ENCODE data around the gene CLDN6. TPM values are rescaled to one million over a fixed set of nuclear protein-coding genes. Genes with fewer than 3 reads are reported as not detected.

The CLDN6 gene
- total RNA-seq, 1 donor from 2014 or later, result 563 TPM

DNA sequence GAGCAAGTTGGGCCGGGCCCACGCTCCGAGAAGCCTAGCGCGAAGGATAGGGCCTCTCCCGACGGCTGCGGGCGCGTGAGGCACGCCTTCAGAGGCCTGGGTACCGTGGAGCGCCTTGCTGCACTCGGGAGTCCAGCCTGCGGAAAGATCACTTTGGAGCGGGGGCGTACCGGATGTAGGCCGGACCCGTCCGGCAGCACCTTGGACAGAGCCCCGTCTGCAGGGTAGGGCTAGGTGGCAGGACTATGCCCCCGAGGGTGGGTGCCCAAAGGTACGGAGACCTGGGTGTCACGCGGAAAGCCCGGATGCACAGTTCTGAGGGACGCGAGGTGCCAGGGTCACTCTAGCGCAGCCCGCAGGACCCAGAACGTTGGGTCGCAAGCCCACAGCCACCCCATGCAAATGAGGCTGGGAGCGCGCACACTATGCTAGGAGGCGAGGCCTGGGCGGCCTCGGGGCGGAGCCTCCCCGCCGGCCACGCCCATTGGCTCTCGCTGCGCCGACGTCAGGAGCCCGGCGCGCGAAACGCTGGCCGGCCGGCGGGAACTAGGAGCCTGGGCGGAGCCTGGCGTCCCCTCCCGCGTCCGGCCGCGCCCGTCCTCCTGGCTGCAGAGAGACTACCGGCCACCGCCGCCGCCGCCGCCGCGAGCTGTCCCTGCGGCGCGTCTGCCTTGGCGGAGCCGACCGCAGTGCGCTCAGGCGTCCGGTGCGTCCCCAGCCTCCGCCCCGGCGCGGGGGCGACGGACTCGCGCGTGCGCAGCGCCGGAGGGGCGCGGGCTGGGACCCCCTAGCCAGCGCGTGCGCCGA lies 49.0 kb downstream of the CLDN6 start, which contains the start of gene PAQR4:
TSS of gene PAQR4 (plus strand) at position 611 of the 807 bp plus-strand sequence. CDS start 327 bp downstream, outside the sequence.
- Mint-ChIP-seq H3K27me3 (peaks cover 27% of the 10 kb centered on the region), H3K4me1 (ENCODE audit: low read depth) (peaks cover 2% of the 10 kb centered on the region), H3K9me3 (ENCODE audit: low read depth) (no peaks in the 10 kb centered on the region), H3K27ac (peak within 1 kb of the TSS; percentile 78), H3K36me3 (ENCODE audit: insufficient read depth) (no peaks in the 10 kb centered on the region), H3K4me3 (ENCODE audit: low read depth) (peak within 1 kb of the TSS; percentile 66)
- DNase-seq (ENCODE audit: low spot score, unreplicated experiment), result peak; percentile 78
- TF ChIP-seq, protein P1, sequence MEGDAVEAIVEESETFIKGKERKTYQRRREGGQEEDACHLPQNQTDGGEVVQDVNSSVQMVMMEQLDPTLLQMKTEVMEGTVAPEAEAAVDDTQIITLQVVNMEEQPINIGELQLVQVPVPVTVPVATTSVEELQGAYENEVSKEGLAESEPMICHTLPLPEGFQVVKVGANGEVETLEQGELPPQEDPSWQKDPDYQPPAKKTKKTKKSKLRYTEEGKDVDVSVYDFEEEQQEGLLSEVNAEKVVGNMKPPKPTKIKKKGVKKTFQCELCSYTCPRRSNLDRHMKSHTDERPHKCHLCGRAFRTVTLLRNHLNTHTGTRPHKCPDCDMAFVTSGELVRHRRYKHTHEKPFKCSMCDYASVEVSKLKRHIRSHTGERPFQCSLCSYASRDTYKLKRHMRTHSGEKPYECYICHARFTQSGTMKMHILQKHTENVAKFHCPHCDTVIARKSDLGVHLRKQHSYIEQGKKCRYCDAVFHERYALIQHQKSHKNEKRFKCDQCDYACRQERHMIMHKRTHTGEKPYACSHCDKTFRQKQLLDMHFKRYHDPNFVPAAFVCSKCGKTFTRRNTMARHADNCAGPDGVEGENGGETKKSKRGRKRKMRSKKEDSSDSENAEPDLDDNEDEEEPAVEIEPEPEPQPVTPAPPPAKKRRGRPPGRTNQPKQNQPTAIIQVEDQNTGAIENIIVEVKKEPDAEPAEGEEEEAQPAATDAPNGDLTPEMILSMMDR (IDR thresholded peaks at IDR 0.05; ENCODE audit: unreplicated experiment), result no peak

DNA sequence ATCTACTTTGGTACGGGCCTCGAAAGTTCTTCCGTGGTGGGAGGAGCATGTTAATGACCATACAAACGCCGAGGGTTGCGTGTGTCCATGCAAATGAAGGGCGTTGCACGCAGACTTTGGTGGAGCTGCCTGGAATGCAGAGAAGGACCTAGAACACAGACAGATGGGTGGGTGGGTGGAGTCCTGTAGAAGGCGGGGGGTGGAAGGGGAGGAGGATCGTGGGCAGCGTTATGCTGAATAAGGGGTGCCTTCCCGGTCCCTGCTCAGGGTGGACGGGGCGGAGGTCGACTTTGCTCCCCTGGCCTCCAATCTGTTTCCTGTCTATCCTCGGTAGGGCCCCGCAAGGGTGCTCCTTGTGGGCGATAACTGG lies 49.6 kb downstream of the CLDN6 start:
- peaks cover 2% of the 10 kb centered on the region for H3K4me1 Mint-ChIP-seq (ENCODE audit: low read depth)
- H3K27ac Mint-ChIP-seq, result peak overlapping the region; percentile 78
- no peaks in the 10 kb centered on the region for H3K36me3 Mint-ChIP-seq (ENCODE audit: insufficient read depth)
- peak overlapping the region; percentile 66 for H3K4me3 Mint-ChIP-seq (ENCODE audit: low read depth)
- peaks cover 30% of the 10 kb centered on the region for H3K27me3 Mint-ChIP-seq
- DNase-seq (ENCODE audit: low spot score, unreplicated experiment), result no peak
- TF ChIP-seq, protein P1 (IDR thresholded peaks at IDR 0.05; ENCODE audit: unreplicated experiment), result no peak
- H3K9me3 Mint-ChIP-seq (ENCODE audit: low read depth), result no peaks in the 10 kb centered on the region

DNA sequence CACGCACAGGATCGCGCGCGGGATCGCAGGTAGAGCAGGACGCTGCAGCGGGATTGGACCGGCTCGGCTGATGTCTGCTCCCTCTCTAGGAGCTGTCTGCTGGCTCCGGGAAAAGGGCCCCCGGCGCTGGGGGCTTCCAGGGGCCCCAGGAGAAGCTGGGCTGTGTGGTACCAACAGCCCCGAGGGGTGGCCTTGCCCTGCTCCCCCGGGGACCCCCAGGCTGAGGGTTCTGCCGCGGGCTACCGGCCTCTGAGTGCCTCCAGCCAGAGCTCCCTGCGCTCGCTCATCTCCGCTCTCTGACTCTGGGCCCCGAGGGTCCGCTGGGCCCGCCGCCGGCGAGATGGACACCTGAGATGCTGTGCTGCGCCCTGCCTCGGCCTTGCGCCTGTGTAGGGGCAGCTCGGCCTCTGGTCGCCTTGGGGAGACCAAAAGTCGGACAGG lies 50.2 kb downstream of the CLDN6 start:
- H3K9me3 Mint-ChIP-seq (ENCODE audit: low read depth), result no peaks in the 10 kb centered on the region
- TF ChIP-seq, protein P1 (IDR thresholded peaks at IDR 0.05; ENCODE audit: unreplicated experiment), result no peak
- no peak for DNase-seq (ENCODE audit: low spot score, unreplicated experiment)
- no peaks in the 10 kb centered on the region for H3K36me3 Mint-ChIP-seq (ENCODE audit: insufficient read depth)
- H3K27ac Mint-ChIP-seq, result no peak overlapping the region
- peaks cover 2% of the 10 kb centered on the region for H3K4me1 Mint-ChIP-seq (ENCODE audit: low read depth)
- peaks cover 32% of the 10 kb centered on the region for H3K27me3 Mint-ChIP-seq
- H3K4me3 Mint-ChIP-seq (ENCODE audit: low read depth), result no peak overlapping the region

DNA sequence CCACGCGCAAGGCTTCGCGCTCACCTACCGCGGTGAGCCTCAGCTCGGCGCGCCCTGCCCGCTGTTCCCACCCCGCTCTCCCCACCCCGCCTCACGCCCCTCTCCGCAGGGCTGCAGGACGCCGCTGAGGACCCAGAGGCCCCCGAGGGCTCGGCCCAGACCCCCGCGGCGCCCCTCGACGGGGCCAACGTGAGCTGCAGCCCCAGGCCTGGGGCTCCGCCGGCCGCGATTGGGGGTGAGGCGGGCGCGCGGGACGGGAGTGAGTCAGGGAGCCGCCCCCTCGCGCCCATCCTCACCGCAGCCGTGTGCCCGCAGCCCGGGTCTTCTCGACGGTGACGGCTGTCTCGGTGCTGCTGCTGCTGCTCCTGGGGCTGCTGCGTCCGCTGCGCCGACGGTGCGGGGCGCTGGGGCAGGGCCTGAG lies 50.8 kb downstream of the CLDN6 start:
- TF ChIP-seq, protein P1 (IDR thresholded peaks at IDR 0.05; ENCODE audit: unreplicated experiment), result no peak
- no peaks in the 10 kb centered on the region for H3K36me3 Mint-ChIP-seq (ENCODE audit: insufficient read depth)
- no peaks in the 10 kb centered on the region for H3K9me3 Mint-ChIP-seq (ENCODE audit: low read depth)
- peaks cover 2% of the 10 kb centered on the region for H3K4me1 Mint-ChIP-seq (ENCODE audit: low read depth)
- DNase-seq (ENCODE audit: low spot score, unreplicated experiment), result no peak
- H3K27me3 Mint-ChIP-seq, result peaks cover 35% of the 10 kb centered on the region
- no peak overlapping the region for H3K27ac Mint-ChIP-seq
- no peak overlapping the region for H3K4me3 Mint-ChIP-seq (ENCODE audit: low read depth)

DNA sequence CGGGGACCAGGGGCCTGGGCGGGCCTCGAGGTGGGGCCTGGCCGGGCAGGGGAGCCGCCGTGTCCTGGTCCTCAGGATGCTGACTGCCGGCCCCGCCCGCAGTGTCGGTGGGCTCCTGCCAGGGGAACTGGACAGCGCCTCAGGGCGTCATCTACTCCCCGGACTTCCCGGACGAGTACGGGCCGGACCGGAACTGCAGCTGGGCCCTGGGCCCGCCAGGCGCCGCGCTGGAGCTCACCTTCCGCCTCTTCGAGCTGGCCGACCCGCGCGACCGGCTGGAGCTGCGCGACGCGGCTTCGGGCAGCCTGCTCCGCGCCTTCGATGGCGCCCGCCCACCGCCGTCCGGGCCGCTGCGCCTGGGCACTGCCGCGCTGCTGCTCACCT lies 51.2 kb downstream of the CLDN6 start:
- peaks cover 2% of the 10 kb centered on the region for H3K4me1 Mint-ChIP-seq (ENCODE audit: low read depth)
- no peak for DNase-seq (ENCODE audit: low spot score, unreplicated experiment)
- TF ChIP-seq, protein P1 (IDR thresholded peaks at IDR 0.05; ENCODE audit: unreplicated experiment), result no peak
- H3K9me3 Mint-ChIP-seq (ENCODE audit: low read depth), result no peaks in the 10 kb centered on the region
- H3K36me3 Mint-ChIP-seq (ENCODE audit: insufficient read depth), result no peaks in the 10 kb centered on the region
- H3K27me3 Mint-ChIP-seq, result peaks cover 35% of the 10 kb centered on the region
- H3K4me3 Mint-ChIP-seq (ENCODE audit: low read depth), result no peak overlapping the region
- no peak overlapping the region for H3K27ac Mint-ChIP-seq
